Neuronal stem cell (in vitro differentiated cells): ENCODE data around the gene AP3D1.

Source experiments
- DNase-seq: peaks from one replicate; pipeline ENCODE4 v3.0.0-alpha.2; 2013; ENCODE audit warnings: low spot score
- H2AFZ ChIP-seq: one replicate; pipeline ENCODE4 v1.6.1; 2013; ENCODE audit warnings: mild to moderate bottlenecking, low read length, inconsistent platforms
- H2AK5ac ChIP-seq: 2 replicates; pipeline ENCODE4 v1.6.1; 2013; ENCODE audit warnings: low read depth, mild to moderate bottlenecking, inconsistent platforms, low read length, moderate library complexity, mixed read lengths
- H2BK120ac ChIP-seq: 2 replicates; pipeline ENCODE4 v1.6.1; 2013; ENCODE audit warnings: low read depth, mild to moderate bottlenecking, inconsistent platforms, low read length, moderate library complexity, mixed read lengths
- H2BK12ac ChIP-seq: one replicate; pipeline ENCODE4 v1.6.1; 2013; ENCODE audit warnings: low read length, inconsistent platforms
- H2BK15ac ChIP-seq: 2 replicates; pipeline ENCODE4 v1.6.1; 2013; ENCODE audit warnings: mild to moderate bottlenecking, low read length, inconsistent platforms, mixed read lengths
- H2BK5ac ChIP-seq: one replicate; pipeline ENCODE4 v1.6.1; 2013; ENCODE audit warnings: inconsistent platforms, mild to moderate bottlenecking, low read length, moderate library complexity
- H3K14ac ChIP-seq: one replicate; pipeline ENCODE4 v1.6.1; 2013; ENCODE audit warnings: low read length, inconsistent platforms
- H3K18ac ChIP-seq: 2 replicates; pipeline ENCODE4 v1.6.1; 2013; ENCODE audit warnings: low read length, inconsistent platforms
- H3K23ac ChIP-seq: 2 replicates; pipeline ENCODE4 v1.6.1; 2013; ENCODE audit warnings: low read depth, mild to moderate bottlenecking, mixed read lengths, low read length, inconsistent platforms; ENCODE audit not compliant: poor library complexity
- H3K27ac ChIP-seq: replicated peaks from 3 replicates; pipeline ENCODE4 v1.5.1; 2013; ENCODE audit warnings: low read length, inconsistent platforms
- H3K27me3 ChIP-seq, 3 experiments: 2 replicates each; pipeline ENCODE4 v1.6.1; 2013; ENCODE audit warnings: low read length in 3 of 3, mild to moderate bottlenecking in 2 of 3, inconsistent platforms in 1 of 3, low read depth in 1 of 3, mixed read lengths in 1 of 3, moderate library complexity in 1 of 3; ENCODE audit not compliant: control insufficient read depth in 3 of 3, insufficient read depth in 3 of 3
- H3K36me3 ChIP-seq, 2 donors: replicated peaks in 1 of 2; 2 replicates each; pipeline ENCODE4 v1.6.1; 2013; ENCODE audit warnings: low read length in 2 of 2; ENCODE audit not compliant: control insufficient read depth in 2 of 2, insufficient read depth in 2 of 2
- H3K4ac ChIP-seq: 2 replicates; pipeline ENCODE4 v1.6.1; 2013; ENCODE audit warnings: inconsistent platforms, mild to moderate bottlenecking, low read length, moderate library complexity
- H3K4me1 ChIP-seq, 2 donors: 1 replicate in 1 of 2; 2 replicates in 1 of 2; pipeline ENCODE4 v1.6.1; 2013; ENCODE audit warnings: low read length in 2 of 2, low read depth in 1 of 2; ENCODE audit not compliant: control insufficient read depth in 2 of 2, insufficient read depth in 1 of 2
- H3K4me2 ChIP-seq: one replicate; pipeline ENCODE4 v1.6.1; 2013; ENCODE audit warnings: mild to moderate bottlenecking, low read length, inconsistent platforms; ENCODE audit not compliant: insufficient read depth, poor library complexity, severe bottlenecking
- H3K4me3 ChIP-seq, 2 donors: 2 replicates each; pipeline ENCODE4 v1.5.1; 2013; ENCODE audit warnings: low read length in 2 of 2, mild to moderate bottlenecking in 2 of 2, inconsistent platforms in 1 of 2, moderate library complexity in 1 of 2
- H3K79me1 ChIP-seq: one replicate; pipeline ENCODE4 v1.6.1; 2013; ENCODE audit warnings: low read depth, mild to moderate bottlenecking, inconsistent platforms, low read length, moderate library complexity
- H3K9ac ChIP-seq: one replicate; pipeline ENCODE4 v1.6.1; 2013; ENCODE audit warnings: mild to moderate bottlenecking, low read depth, low read length, inconsistent platforms; ENCODE audit not compliant: poor library complexity
- H3K9me3 ChIP-seq, 2 donors: replicated peaks in 1 of 2; 2 replicates each; pipeline versions ENCODE3 to v1.6.1; 2013; ENCODE audit warnings: low read length in 2 of 2, mild to moderate bottlenecking in 2 of 2, inconsistent platforms in 1 of 2, low read depth in 1 of 2, mixed read lengths in 1 of 2, moderate library complexity in 1 of 2; ENCODE audit not compliant: control insufficient read depth in 2 of 2, insufficient read depth in 1 of 2
- H4K8ac ChIP-seq: one replicate; pipeline ENCODE4 v1.6.1; 2013; ENCODE audit warnings: low read depth, mild to moderate bottlenecking, inconsistent platforms, low read length, moderate library complexity
- H4K91ac ChIP-seq: one replicate; pipeline ENCODE4 v1.6.1; 2013; ENCODE audit warnings: low read length, low read depth, mild to moderate bottlenecking, inconsistent platforms; ENCODE audit not compliant: poor library complexity
- WGBS, 2 donors: extraction: QIAGEN DNeasy Blood & Tissue Kit; methylation state at CpG; one replicate each; pipeline ENCODE4 v1.1.7; 2013; ENCODE audit warnings: missing lambda C conversion rate in 2 of 2, mixed read lengths in 1 of 2; ENCODE audit not compliant: insufficient read length in 2 of 2, insufficient replicate concordance in 1 of 2; ENCODE audit errors: extremely low coverage in 2 of 2; 5-methylcytosine and 5-hydroxymethylcytosine counted together

Gene AP3D1

GRCh38 chr19:2084993-2085720 lies 66.2 kb downstream of the AP3D1 start:
- Histone ChIP-seq H3K4me3 (no peak overlapping the region), H3K23ac (no peak overlapping the region), H3K4ac (no peak overlapping the region), H3K27me3 (no peaks in the 10 kb centered on the region), H3K4me2 (no peak overlapping the region), H2BK120ac (no peak overlapping the region), H2AK5ac (no peak overlapping the region), H3K18ac (no peak overlapping the region), H2AFZ (no peak overlapping the region), H3K27ac (no peak overlapping the region), H3K4me1 (peaks cover 0 to 2% of the 10 kb centered on the region in 2 donors), H3K36me3 (peaks cover 2 to 38% of the 10 kb centered on the region in 2 donors), H2BK5ac (no peak overlapping the region), H4K91ac (no peak overlapping the region), H3K14ac (no peak overlapping the region), H3K9me3 (no peaks in the 10 kb centered on the region), H3K79me1 (peaks cover 19% of the 10 kb centered on the region), H4K8ac (no peak overlapping the region), H3K9ac (no peak overlapping the region), H2BK15ac (no peak overlapping the region), H2BK12ac (no peak overlapping the region)
- WGBS, 2 donors: no CpG with 5 or more reads among the region's 28 CpGs
- no peak for DNase-seq

- H3K14ac ChIP-seq: no peak overlapping the region
- H2AFZ ChIP-seq: no peak overlapping the region
- H3K4me1 ChIP-seq: no peaks in the 10 kb centered on the region
- H4K8ac ChIP-seq: no peak overlapping the region
- H3K23ac ChIP-seq: no peak overlapping the region
- H3K9ac ChIP-seq: peak overlapping the region; percentile 77
- no peak overlapping the region for H2BK15ac ChIP-seq
- no peak overlapping the region for H2AK5ac ChIP-seq
- no peak overlapping the region for H3K18ac ChIP-seq
- no peak overlapping the region for H3K4me3 ChIP-seq
- no peak for DNase-seq
- H3K4me2 ChIP-seq: no peak overlapping the region
- no peaks in the 10 kb centered on the region for H3K9me3 ChIP-seq
- H3K27me3 ChIP-seq: no peaks in the 10 kb centered on the region
- no peak overlapping the region for H2BK12ac ChIP-seq
- H3K27ac ChIP-seq: no peak overlapping the region
- no peak overlapping the region for H2BK5ac ChIP-seq
- H3K36me3 ChIP-seq: peaks cover 9 to 56% of the 10 kb centered on the region in 2 donors
- no peak overlapping the region for H4K91ac ChIP-seq
- H2BK120ac ChIP-seq: peak overlapping the region; percentile 91
- H3K79me1 ChIP-seq: peaks cover 13% of the 10 kb centered on the region
- WGBS, 2 donors: no CpG with 5 or more reads among the region's 20 CpGs
- no peak overlapping the region for H3K4ac ChIP-seq
Observed at GRCh38 chr19:2083174-2083854, 68.1 kb downstream of the AP3D1 start.

GRCh38 chr19:2081873-2082810 lies 69.2 kb downstream of the AP3D1 start:
- no peaks in the 10 kb centered on the region for H3K9me3 ChIP-seq
- no peak overlapping the region for H3K18ac ChIP-seq
- no peak overlapping the region for H3K4me2 ChIP-seq
- no peak overlapping the region for H2BK120ac ChIP-seq
- no peaks in the 10 kb centered on the region for H3K4me1 ChIP-seq
- no peak overlapping the region for H3K9ac ChIP-seq
- peak overlapping the region; percentile 22 for H2BK5ac ChIP-seq
- H4K91ac ChIP-seq: no peak overlapping the region
- no peak overlapping the region for H4K8ac ChIP-seq
- H3K36me3 ChIP-seq: peaks cover 17 to 68% of the 10 kb centered on the region in 2 donors
- no peaks in the 10 kb centered on the region for H3K27me3 ChIP-seq
- no peak overlapping the region for H3K27ac ChIP-seq
- no peak overlapping the region for H2AFZ ChIP-seq
- H2BK15ac ChIP-seq: no peak overlapping the region
- H3K4ac ChIP-seq: no peak overlapping the region
- H3K79me1 ChIP-seq: peaks cover 7% of the 10 kb centered on the region
- H3K23ac ChIP-seq: peak overlapping the region; percentile 43
- no peak overlapping the region for H3K4me3 ChIP-seq
- DNase-seq: no peak
- peak overlapping the region; percentile 41 for H2BK12ac ChIP-seq
- H2AK5ac ChIP-seq: no peak overlapping the region
- H3K14ac ChIP-seq: peak overlapping the region; percentile 82
- no CpG with 5 or more reads among the region's 30 CpGs for WGBS, 2 donors
